G401 (cell line): ENCODE measurements around the gene CPED1. TPM values are rescaled to one million over a fixed set of nuclear protein-coding genes. Genes with fewer than 3 reads are reported as not detected.

Experiments used
- DNase-seq: peaks from one replicate; pipeline ENCODE4 v3.0.0-alpha.2; 2015; ENCODE audit warnings: low spot score
- in situ Hi-C: cut with HindIII; loops from 2 replicates; pipeline ENCODE4 v1.10.0; 2016; ENCODE audit warnings: low sequenced_read_pairs, mixed read lengths
- total RNA-seq: library from RNA; depleted of rRNA; stranded (reverse); fragments of >200 nt; shearing (Covaris generic); gene quantifications from 2 replicates; pipeline ENCODE4 v1.2.3, GENCODE V29; 2014

The CPED1 gene
- total RNA-seq, 1 experiment from 2014 or later: 30.7 TPM

- no peak for DNase-seq
- in situ Hi-C loops: no loop called here
Measured at GRCh38 chr7:121078701-121079227, 90.3 kb downstream of the CPED1 start.

GRCh38 chr7:121079425-121080169 is 91.1 kb downstream of the CPED1 start:
- in situ Hi-C loops: no loop called here

GRCh38 chr7:121080257-121080912 is 91.9 kb downstream of the CPED1 start:
- no peak for DNase-seq
- in situ Hi-C loops: no loop called here

More at GRCh38 chr7:121079425-121080169, 91.1 kb downstream of the CPED1 start:
- no peak for DNase-seq

- in situ Hi-C loops: no loop called here
- no peak for DNase-seq
Measured at GRCh38 chr7:121080913-121081326, 92.4 kb downstream of the CPED1 start.

GRCh38 chr7:121081327-121081936 is 92.9 kb downstream of the CPED1 start:
- in situ Hi-C loops: no loop called here
- peak; percentile 80 for DNase-seq

- no peak for DNase-seq
- in situ Hi-C loops: no loop called here
Measured at GRCh38 chr7:121082400-121083101, 94.0 kb downstream of the CPED1 start.

- in situ Hi-C loops: no loop called here
Measured at GRCh38 chr7:121083138-121083789, 94.8 kb downstream of the CPED1 start.

GRCh38 chr7:121083790-121084251 is 95.3 kb downstream of the CPED1 start:
- DNase-seq: no peak
- in situ Hi-C loops: no loop called here

More at GRCh38 chr7:121083138-121083789, 94.8 kb downstream of the CPED1 start:
- no peak for DNase-seq

- no peak for DNase-seq
- in situ Hi-C loops: no loop called here
Measured at GRCh38 chr7:121084256-121084655, 95.7 kb downstream of the CPED1 start.

- in situ Hi-C loops: no loop called here
- no peak for DNase-seq
Measured at GRCh38 chr7:121084748-121085336, 96.3 kb downstream of the CPED1 start.

GRCh38 chr7:121085922-121086321 is 97.4 kb downstream of the CPED1 start:
- in situ Hi-C loops: no loop called here
- no peak for DNase-seq

- no peak for DNase-seq
- in situ Hi-C loops: no loop called here
Measured at GRCh38 chr7:121088870-121089269, 100.4 kb downstream of the CPED1 start.

- in situ Hi-C loops: no loop called here
Measured at GRCh38 chr7:121094829-121095228, 106.3 kb downstream of the CPED1 start.

GRCh38 chr7:121097577-121097976 is 109.1 kb downstream of the CPED1 start:
- no peak for DNase-seq
- in situ Hi-C loops: no loop called here

More at GRCh38 chr7:121094829-121095228, 106.3 kb downstream of the CPED1 start:
- DNase-seq: no peak

GRCh38 chr7:121099572-121099971 is 111.1 kb downstream of the CPED1 start:
- in situ Hi-C loops: no loop called here

GRCh38 chr7:121101083-121101482 is 112.6 kb downstream of the CPED1 start:
- DNase-seq: no peak
- in situ Hi-C loops: no loop called here

More at GRCh38 chr7:121099572-121099971, 111.1 kb downstream of the CPED1 start:
- DNase-seq: no peak

- DNase-seq: no peak
- in situ Hi-C loops: no loop called here
Measured at GRCh38 chr7:121101621-121102020, 113.1 kb downstream of the CPED1 start.

- no peak for DNase-seq
- in situ Hi-C loops: no loop called here
Measured at GRCh38 chr7:121102619-121103018, 114.1 kb downstream of the CPED1 start.
